Measurements from ENCODE around the gene GPC5.

The GPC5 gene

DNA sequence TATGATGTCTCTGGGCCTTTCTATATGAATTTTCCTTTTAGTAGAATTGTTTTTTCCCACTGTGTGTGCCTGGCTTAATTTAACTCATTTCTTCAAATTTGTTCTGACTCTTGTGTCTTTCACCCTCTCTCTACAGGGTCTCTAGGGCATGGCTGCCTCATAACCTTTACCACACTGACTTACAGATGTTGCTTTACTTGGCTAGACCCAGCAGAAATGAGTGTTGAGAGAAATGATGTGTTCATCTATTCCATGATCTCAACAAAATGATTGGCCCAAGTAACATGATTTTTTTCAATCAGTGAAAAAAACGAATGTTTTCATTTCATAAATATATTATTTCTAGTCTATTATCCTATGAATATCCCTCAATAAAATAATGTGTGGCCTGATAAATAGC, 195.0 kb downstream of the GPC5 start:
- no peak for DNase-seq
- no peak overlapping the region for H3K4ac ChIP-seq (ENCODE audit: low read depth in 1 of 2, low read length in 2 of 2)
- no peaks in the 10 kb centered on the region for H3K27me3 ChIP-seq (ENCODE audit: control insufficient read depth in 1 of 2, insufficient read depth in 1 of 2, low read length in 2 of 2)
- no peak overlapping the region for H3K18ac ChIP-seq (ENCODE audit: low read depth in 1 of 2, low read length in 2 of 2)
- no peak overlapping the region for H2BK12ac ChIP-seq (ENCODE audit: low read length in 2 of 2)
- no peak overlapping the region for H3K4me3 ChIP-seq (ENCODE audit: insufficient read depth in 1 of 2, low read depth in 1 of 2, low read length in 2 of 2)
- no peak overlapping the region for H2BK15ac ChIP-seq (ENCODE audit: low read depth, poor library complexity, severe bottlenecking)
- H3K23ac ChIP-seq (ENCODE audit: low read length in 2 of 2) = no peak overlapping the region
- no peaks in the 10 kb centered on the region for H3K79me1 ChIP-seq (replicated peaks; ENCODE audit: low read length, poor library complexity, severe bottlenecking)
- no peaks in the 10 kb centered on the region for H3K9me3 ChIP-seq (ENCODE audit: control insufficient read depth, low read length)
- WGBS = no CpG with 5 or more reads among the region's 1 CpG
- H3K36me3 ChIP-seq (ENCODE audit: control insufficient read depth in 1 of 2, insufficient read depth in 2 of 2, low read depth in 1 of 2, low read length in 2 of 2) = no peaks in the 10 kb centered on the region
- no peak overlapping the region for H2BK5ac ChIP-seq (ENCODE audit: low read depth, low read length, poor library complexity, severe bottlenecking)
- no peak overlapping the region for H2AK5ac ChIP-seq (ENCODE audit: low read length, severe bottlenecking)
- no peak overlapping the region for H3K14ac ChIP-seq (ENCODE audit: low read length in 2 of 2)
- no peak overlapping the region for H2AFZ ChIP-seq (ENCODE audit: low read depth, low read length)
- H2BK120ac ChIP-seq (ENCODE audit: low read depth, low read length) = no peak overlapping the region
- no peak overlapping the region for H4K91ac ChIP-seq (ENCODE audit: low read length)
- no peak overlapping the region for H3K9ac ChIP-seq (ENCODE audit: low read length)
- H3K4me2 ChIP-seq (ENCODE audit: low read length, poor library complexity, severe bottlenecking) = no peak overlapping the region
- H3K27ac ChIP-seq (ENCODE audit: low read length, poor library complexity, severe bottlenecking) = no peak overlapping the region
- H3K4me1 ChIP-seq (ENCODE audit: control insufficient read depth, insufficient read depth, low read depth, low read length) = peaks cover 3% of the 10 kb centered on the region
- no peak overlapping the region for H4K8ac ChIP-seq (ENCODE audit: low read length)

DNA sequence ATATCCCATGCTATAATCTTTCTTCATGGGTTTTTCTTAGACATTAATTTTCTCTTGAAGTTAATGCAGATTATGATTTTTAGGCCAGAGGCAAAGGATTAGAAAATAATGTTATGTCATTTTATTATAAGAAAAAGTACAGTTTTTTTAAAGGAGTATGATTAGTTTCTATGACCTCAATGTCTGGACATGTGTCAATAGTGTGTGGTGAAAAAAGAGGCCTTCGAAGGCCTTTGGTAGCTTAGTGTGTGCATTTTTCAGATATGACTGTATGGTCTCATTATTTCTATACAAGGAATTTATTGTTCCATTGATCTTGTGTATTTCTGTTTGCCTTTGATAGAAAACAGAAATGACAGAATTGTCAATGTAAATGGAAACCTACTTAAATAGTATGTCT, 195.6 kb downstream of the GPC5 start:
- H2BK15ac ChIP-seq (ENCODE audit: low read depth, poor library complexity, severe bottlenecking) = no peak overlapping the region
- H3K23ac ChIP-seq (ENCODE audit: low read length in 2 of 2) = no peak overlapping the region
- H2AK5ac ChIP-seq (ENCODE audit: low read length, severe bottlenecking) = no peak overlapping the region
- no peak overlapping the region for H3K14ac ChIP-seq (ENCODE audit: low read length in 2 of 2)
- DNase-seq = no peak
- no peak overlapping the region for H3K27ac ChIP-seq (ENCODE audit: low read length, poor library complexity, severe bottlenecking)
- no peak overlapping the region for H4K91ac ChIP-seq (ENCODE audit: low read length)
- no peak overlapping the region for H3K4me3 ChIP-seq (ENCODE audit: insufficient read depth in 1 of 2, low read depth in 1 of 2, low read length in 2 of 2)
- H3K79me1 ChIP-seq (replicated peaks; ENCODE audit: low read length, poor library complexity, severe bottlenecking) = no peaks in the 10 kb centered on the region
- H3K4ac ChIP-seq (ENCODE audit: low read depth in 1 of 2, low read length in 2 of 2) = no peak overlapping the region
- no peaks in the 10 kb centered on the region for H3K36me3 ChIP-seq (ENCODE audit: control insufficient read depth in 1 of 2, insufficient read depth in 2 of 2, low read depth in 1 of 2, low read length in 2 of 2)
- no peak overlapping the region for H2BK12ac ChIP-seq (ENCODE audit: low read length in 2 of 2)
- H3K9ac ChIP-seq (ENCODE audit: low read length) = no peak overlapping the region
- 95% methylated on average over 1 of the region's 1 CpG for WGBS
- H2BK120ac ChIP-seq (ENCODE audit: low read depth, low read length) = no peak overlapping the region
- H3K4me1 ChIP-seq (ENCODE audit: control insufficient read depth, insufficient read depth, low read depth, low read length) = peaks cover 3% of the 10 kb centered on the region
- H3K27me3 ChIP-seq (ENCODE audit: control insufficient read depth in 1 of 2, insufficient read depth in 1 of 2, low read length in 2 of 2) = no peaks in the 10 kb centered on the region
- no peak overlapping the region for H3K4me2 ChIP-seq (ENCODE audit: low read length, poor library complexity, severe bottlenecking)
- H2AFZ ChIP-seq (ENCODE audit: low read depth, low read length) = no peak overlapping the region
- no peak overlapping the region for H3K18ac ChIP-seq (ENCODE audit: low read depth in 1 of 2, low read length in 2 of 2)
- no peak overlapping the region for H2BK5ac ChIP-seq (ENCODE audit: low read depth, low read length, poor library complexity, severe bottlenecking)
- no peaks in the 10 kb centered on the region for H3K9me3 ChIP-seq (ENCODE audit: control insufficient read depth, low read length)
- H4K8ac ChIP-seq (ENCODE audit: low read length) = no peak overlapping the region

DNA sequence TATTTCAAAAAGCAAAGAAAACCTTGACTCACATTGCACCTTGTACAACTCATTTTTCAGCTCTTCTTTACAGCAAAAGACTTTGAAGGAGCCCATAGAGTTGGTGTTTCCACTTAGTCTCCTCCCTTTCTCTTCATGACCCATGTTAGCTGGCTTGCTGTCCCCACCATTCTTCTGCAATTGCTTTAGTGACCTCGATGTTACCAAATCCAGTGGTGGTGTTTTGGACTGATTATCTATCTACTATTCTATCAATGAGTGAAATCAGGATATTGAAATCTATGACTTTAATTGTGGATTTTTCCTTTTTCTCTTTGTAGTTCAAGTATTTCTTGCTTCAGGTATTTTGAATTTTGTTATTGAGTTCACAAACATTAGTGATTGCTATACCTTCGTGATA, 197.3 kb downstream of the GPC5 start:
- no peak overlapping the region for H4K8ac ChIP-seq (ENCODE audit: low read length)
- H3K79me1 ChIP-seq (replicated peaks; ENCODE audit: low read length, poor library complexity, severe bottlenecking) = no peaks in the 10 kb centered on the region
- no peak overlapping the region for H3K14ac ChIP-seq (ENCODE audit: low read length in 2 of 2)
- WGBS = no CpG with 5 or more reads among the region's 2 CpGs
- no peak overlapping the region for H2BK15ac ChIP-seq (ENCODE audit: low read depth, poor library complexity, severe bottlenecking)
- no peaks in the 10 kb centered on the region for H3K36me3 ChIP-seq (ENCODE audit: control insufficient read depth in 1 of 2, insufficient read depth in 2 of 2, low read depth in 1 of 2, low read length in 2 of 2)
- H3K4ac ChIP-seq (ENCODE audit: low read depth in 1 of 2, low read length in 2 of 2) = no peak overlapping the region
- H2AK5ac ChIP-seq (ENCODE audit: low read length, severe bottlenecking) = no peak overlapping the region
- H3K18ac ChIP-seq (ENCODE audit: low read depth in 1 of 2, low read length in 2 of 2) = no peak overlapping the region
- H2BK120ac ChIP-seq (ENCODE audit: low read depth, low read length) = no peak overlapping the region
- H3K4me1 ChIP-seq (ENCODE audit: control insufficient read depth, insufficient read depth, low read depth, low read length) = peaks cover 3% of the 10 kb centered on the region
- H3K27me3 ChIP-seq (ENCODE audit: control insufficient read depth in 1 of 2, insufficient read depth in 1 of 2, low read length in 2 of 2) = no peaks in the 10 kb centered on the region
- no peak overlapping the region for H2BK5ac ChIP-seq (ENCODE audit: low read depth, low read length, poor library complexity, severe bottlenecking)
- H3K4me2 ChIP-seq (ENCODE audit: low read length, poor library complexity, severe bottlenecking) = no peak overlapping the region
- no peak overlapping the region for H3K27ac ChIP-seq (ENCODE audit: low read length, poor library complexity, severe bottlenecking)
- no peak overlapping the region for H2AFZ ChIP-seq (ENCODE audit: low read depth, low read length)
- no peaks in the 10 kb centered on the region for H3K9me3 ChIP-seq (ENCODE audit: control insufficient read depth, low read length)
- no peak overlapping the region for H3K4me3 ChIP-seq (ENCODE audit: insufficient read depth in 1 of 2, low read depth in 1 of 2, low read length in 2 of 2)
- H3K9ac ChIP-seq (ENCODE audit: low read length) = no peak overlapping the region
- no peak overlapping the region for H2BK12ac ChIP-seq (ENCODE audit: low read length in 2 of 2)
- no peak for DNase-seq
- no peak overlapping the region for H3K23ac ChIP-seq (ENCODE audit: low read length in 2 of 2)
- H4K91ac ChIP-seq (ENCODE audit: low read length) = no peak overlapping the region

DNA sequence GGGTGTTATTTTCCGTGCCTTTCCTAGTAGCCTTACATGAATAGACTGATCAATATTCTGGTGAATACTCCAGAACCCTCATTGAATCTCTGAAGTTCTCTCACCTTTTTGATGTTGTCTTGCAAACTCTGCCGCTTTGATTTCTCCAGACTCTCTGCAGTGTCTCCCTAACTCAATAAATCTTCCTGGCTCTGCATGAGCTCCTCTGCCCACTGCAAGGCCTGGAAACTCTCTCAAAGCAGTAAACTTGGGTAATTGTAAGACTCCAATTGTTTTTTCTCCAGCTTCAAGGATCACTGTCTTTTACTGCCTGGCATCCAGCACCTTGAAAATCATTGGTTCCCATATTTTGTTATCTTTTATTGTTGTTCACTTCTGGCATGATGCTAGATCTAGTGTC, 198.4 kb downstream of the GPC5 start:
- no peak overlapping the region for H2AK5ac ChIP-seq (ENCODE audit: low read length, severe bottlenecking)
- 68% methylated on average over 2 of the region's 2 CpGs for WGBS
- no peaks in the 10 kb centered on the region for H3K9me3 ChIP-seq (ENCODE audit: control insufficient read depth, low read length)
- H3K4me2 ChIP-seq (ENCODE audit: low read length, poor library complexity, severe bottlenecking) = no peak overlapping the region
- no peak overlapping the region for H3K4me3 ChIP-seq (ENCODE audit: insufficient read depth in 1 of 2, low read depth in 1 of 2, low read length in 2 of 2)
- no peak overlapping the region for H3K14ac ChIP-seq (ENCODE audit: low read length in 2 of 2)
- no peak overlapping the region for H2BK12ac ChIP-seq (ENCODE audit: low read length in 2 of 2)
- no peak overlapping the region for H4K8ac ChIP-seq (ENCODE audit: low read length)
- H3K27ac ChIP-seq (ENCODE audit: low read length, poor library complexity, severe bottlenecking) = no peak overlapping the region
- H3K9ac ChIP-seq (ENCODE audit: low read length) = no peak overlapping the region
- no peak overlapping the region for H2BK15ac ChIP-seq (ENCODE audit: low read depth, poor library complexity, severe bottlenecking)
- H4K91ac ChIP-seq (ENCODE audit: low read length) = no peak overlapping the region
- H3K79me1 ChIP-seq (replicated peaks; ENCODE audit: low read length, poor library complexity, severe bottlenecking) = no peaks in the 10 kb centered on the region
- H3K36me3 ChIP-seq (ENCODE audit: control insufficient read depth in 1 of 2, insufficient read depth in 2 of 2, low read depth in 1 of 2, low read length in 2 of 2) = no peaks in the 10 kb centered on the region
- no peak overlapping the region for H3K18ac ChIP-seq (ENCODE audit: low read depth in 1 of 2, low read length in 2 of 2)
- H2AFZ ChIP-seq (ENCODE audit: low read depth, low read length) = no peak overlapping the region
- no peak overlapping the region for H3K4ac ChIP-seq (ENCODE audit: low read depth in 1 of 2, low read length in 2 of 2)
- H3K27me3 ChIP-seq (ENCODE audit: control insufficient read depth in 1 of 2, insufficient read depth in 1 of 2, low read length in 2 of 2) = no peaks in the 10 kb centered on the region
- peaks cover 3% of the 10 kb centered on the region for H3K4me1 ChIP-seq (ENCODE audit: control insufficient read depth, insufficient read depth, low read depth, low read length)
- no peak for DNase-seq
- H2BK5ac ChIP-seq (ENCODE audit: low read depth, low read length, poor library complexity, severe bottlenecking) = no peak overlapping the region
- no peak overlapping the region for H3K23ac ChIP-seq (ENCODE audit: low read length in 2 of 2)
- no peak overlapping the region for H2BK120ac ChIP-seq (ENCODE audit: low read depth, low read length)
